Measurements from ENCODE around the gene CERT1. TPM values are rescaled to one million over a fixed set of nuclear protein-coding genes. Genes with fewer than 3 reads are reported as not detected.

Gene CERT1
- total and polyA plus RNA-seq, 7 donors: 14.1 to 63.3 (median 46.6) TPM

GRCh38 chr5:75469017-75469416 lies 42.4 kb downstream of the CERT1 start:
- no peak overlapping the region for H3K27ac ChIP-seq
- TF ChIP-seq CTCF (IDR thresholded peaks at IDR 0.05): no peak
- ATAC-seq (no peak), DNase-seq (no peak)
- intact Hi-C loops (cut with DNase I): no loop called here
- H3K9me3 ChIP-seq: peaks cover 30% of the 10 kb centered on the region
- H3K4me3 ChIP-seq: no peak overlapping the region
- peaks cover 7% of the 10 kb centered on the region for H3K4me1 ChIP-seq
- WGBS, 3 donors: 97 to 100% (median 98%) methylated on average over 1 of the region's 1 CpG
- no peaks in the 10 kb centered on the region for H3K36me3 ChIP-seq (ENCODE audit: insufficient read depth in 1 of 2, low read depth in 1 of 2)
- no peaks in the 10 kb centered on the region for H3K27me3 ChIP-seq (ENCODE audit: insufficient read depth in 3 of 3, low read length in 2 of 3)

DNA sequence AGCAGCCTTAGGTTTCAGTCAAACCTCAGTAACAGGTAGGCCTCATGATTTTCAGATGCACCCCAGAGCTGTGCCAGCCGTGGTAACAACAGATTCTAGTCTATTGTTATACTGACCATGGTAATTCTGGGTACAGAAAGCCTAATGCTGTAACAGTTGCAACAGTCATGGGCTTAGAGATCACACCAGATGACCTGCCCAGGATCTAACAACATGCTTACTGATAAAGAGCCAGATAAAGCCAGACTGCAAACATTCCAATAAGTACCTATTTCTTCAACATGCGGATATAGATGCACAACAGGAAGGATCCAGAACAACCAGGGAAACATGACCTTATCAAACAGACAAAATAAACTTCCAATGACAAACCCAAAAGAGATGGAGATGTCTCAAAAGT lies 42.8 kb downstream of the CERT1 start:
- no peak for ATAC-seq
- peaks cover 7% of the 10 kb centered on the region for H3K4me1 ChIP-seq
- peaks cover 30% of the 10 kb centered on the region for H3K9me3 ChIP-seq
- intact Hi-C loops (cut with DNase I): no loop called here
- no peak overlapping the region for H3K4me3 ChIP-seq
- DNase-seq: no peak
- H3K27ac ChIP-seq: no peak overlapping the region
- no peaks in the 10 kb centered on the region for H3K27me3 ChIP-seq (ENCODE audit: insufficient read depth in 3 of 3, low read length in 2 of 3)
- 98 to 100% (median 98%) methylated on average over 2 of the region's 2 CpGs for WGBS, 3 donors
- H3K36me3 ChIP-seq (ENCODE audit: insufficient read depth in 1 of 2, low read depth in 1 of 2): no peaks in the 10 kb centered on the region
- no peak for TF ChIP-seq CTCF (IDR thresholded peaks at IDR 0.05)

- no peaks in the 10 kb centered on the region for H3K27me3 ChIP-seq (ENCODE audit: insufficient read depth in 3 of 3, low read length in 2 of 3)
- no peaks in the 10 kb centered on the region for H3K36me3 ChIP-seq (ENCODE audit: insufficient read depth in 1 of 2, low read depth in 1 of 2)
- H3K27ac ChIP-seq: no peak overlapping the region
- 83 to 89% (median 86%) methylated on average over 6 of the region's 6 CpGs for whole genome bisulfite sequencing, 3 donors
- no peak for DNase-seq
- H3K4me1 ChIP-seq: peaks cover 7% of the 10 kb centered on the region
- intact Hi-C loops (cut with DNase I): no loop called here
- H3K4me3 ChIP-seq: no peak overlapping the region
- ATAC-seq: no peak
- no peak for TF ChIP-seq CTCF (IDR thresholded peaks at IDR 0.05)
- peaks cover 30% of the 10 kb centered on the region for H3K9me3 ChIP-seq
These were observed 45.3 kb downstream of the CERT1 start for GRCh38 chr5:75466006-75466716.

DNA sequence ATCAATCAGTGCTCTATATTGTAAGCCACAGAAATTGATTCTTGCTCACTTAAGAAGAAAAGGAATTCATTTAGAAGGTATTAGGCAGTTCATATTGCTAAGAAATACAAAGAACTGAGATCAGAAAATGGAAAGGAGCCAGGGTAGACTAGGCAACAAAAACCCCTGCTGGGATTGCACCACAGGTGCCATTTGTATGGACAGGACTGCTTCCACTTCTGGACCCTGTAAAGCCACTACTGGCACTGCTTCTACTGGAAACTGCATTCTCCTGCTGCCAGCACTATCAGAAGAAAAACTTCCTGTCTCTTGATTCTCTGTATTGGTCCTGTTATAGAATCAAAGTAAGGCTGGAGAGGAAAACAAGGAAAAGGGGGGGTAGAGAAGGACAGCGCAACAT lies 45.9 kb downstream of the CERT1 start:
- H3K27ac ChIP-seq: no peak overlapping the region
- WGBS, 3 donors: 70 to 87% (median 86%) methylated on average over 1 of the region's 1 CpG
- DNase-seq (no peak), ATAC-seq (peak in 1 of 4 donors; percentile 46)
- peaks cover 24% of the 10 kb centered on the region for H3K9me3 ChIP-seq
- intact Hi-C loops (cut with DNase I): no loop called here
- no peak for TF ChIP-seq CTCF (IDR thresholded peaks at IDR 0.05)
- H3K4me1 ChIP-seq: peaks cover 12% of the 10 kb centered on the region
- no peaks in the 10 kb centered on the region for H3K36me3 ChIP-seq (ENCODE audit: insufficient read depth in 1 of 2, low read depth in 1 of 2)
- H3K27me3 ChIP-seq (ENCODE audit: insufficient read depth in 3 of 3, low read length in 2 of 3): no peaks in the 10 kb centered on the region
- no peak overlapping the region for H3K4me3 ChIP-seq

- no peak for ATAC-seq
- TF ChIP-seq CTCF (IDR thresholded peaks at IDR 0.05): no peak
- Histone ChIP-seq H3K4me3 (no peak overlapping the region), H3K27ac (no peak overlapping the region), H3K27me3 (ENCODE audit: insufficient read depth in 3 of 3, low read length in 2 of 3) (no peaks in the 10 kb centered on the region), H3K4me1 (peaks cover 12% of the 10 kb centered on the region), H3K36me3 (ENCODE audit: insufficient read depth in 1 of 2, low read depth in 1 of 2) (no peaks in the 10 kb centered on the region), H3K9me3 (peaks cover 7% of the 10 kb centered on the region)
- DNase-seq: no peak
- WGBS, 3 donors: 68 to 89% (median 77%) methylated on average over 2 of the region's 2 CpGs
- intact Hi-C loops (cut with DNase I): no loop called here
These were observed 47.7 kb downstream of the CERT1 start for GRCh38 chr5:75463726-75464125.
